ENCODE results near the gene KNG1.
"Not testable (repeated sequence)": the region's sequence is repeated elsewhere in the genome, so short reads cannot be mapped to it uniquely, and the experiment has no call there.

KNG1 gene

GRCh38 chr3:186717039-186717457 is at the start of gene KNG1:
Gene KNG1, plus strand, starts transcription at chr3:186717359. Its CDS starts 184 bp downstream, at chr3:186717543.
- no peak for DNase-seq

- DNase-seq = no peak
Measured at GRCh38 chr3:186668426-186668825, 48.7 kb upstream of the KNG1 start.

GRCh38 chr3:186669378-186670084 is 47.6 kb upstream of the KNG1 start:
- DNase-seq = no peak

GRCh38 chr3:186670155-186670554 is 47.0 kb upstream of the KNG1 start:
- DNase-seq = no peak

GRCh38 chr3:186671051-186671450 is 46.1 kb upstream of the KNG1 start:
- DNase-seq = no peak

GRCh38 chr3:186678604-186679003 is 38.6 kb upstream of the KNG1 start:
- no peak for DNase-seq

GRCh38 chr3:186679151-186679550 is 38.0 kb upstream of the KNG1 start:
- no peak for DNase-seq

- DNase-seq = no peak
Measured at GRCh38 chr3:186680869-186681268, 36.3 kb upstream of the KNG1 start.

- DNase-seq = no peak
Measured at GRCh38 chr3:186682812-186683211, 34.3 kb upstream of the KNG1 start.

GRCh38 chr3:186683979-186684378 is 33.2 kb upstream of the KNG1 start:
- no peak for DNase-seq

GRCh38 chr3:186686475-186686874 is 30.7 kb upstream of the KNG1 start:
- not testable (repeated sequence) for DNase-seq

GRCh38 chr3:186687120-186687651 is 30.0 kb upstream of the KNG1 start:
- no peak for DNase-seq

- DNase-seq = not testable (repeated sequence)
Measured at GRCh38 chr3:186690304-186690703, 26.9 kb upstream of the KNG1 start.

GRCh38 chr3:186691676-186692075 is 25.5 kb upstream of the KNG1 start:
- DNase-seq = no peak

- no peak for DNase-seq
Measured at GRCh38 chr3:186693843-186694242, 23.3 kb upstream of the KNG1 start.

- DNase-seq = no peak
Measured at GRCh38 chr3:186694288-186695032, 22.7 kb upstream of the KNG1 start.

- DNase-seq = no peak
Measured at GRCh38 chr3:186696522-186696921, 20.6 kb upstream of the KNG1 start.

GRCh38 chr3:186697510-186697909 is 19.6 kb upstream of the KNG1 start:
- DNase-seq = no peak

- no peak for DNase-seq
Measured at GRCh38 chr3:186700267-186700666, 16.9 kb upstream of the KNG1 start.

- not testable (repeated sequence) for DNase-seq
Measured at GRCh38 chr3:186702451-186702850, 14.7 kb upstream of the KNG1 start.

- no peak for DNase-seq
Measured at GRCh38 chr3:186705882-186706780, 11.0 kb upstream of the KNG1 start.

GRCh38 chr3:186708983-186709679 is 8.0 kb upstream of the KNG1 start:
- no peak for DNase-seq
